ENCODE results near the gene SLC46A2. TPM values are rescaled to one million over a fixed set of nuclear protein-coding genes. Genes with fewer than 3 reads are reported as not detected.

Gene SLC46A2
- total and polyA plus RNA-seq, 2 of the 8 experiments (the other 6 are each of a cell fraction or from before 2014, with no cell fraction given): 0.03 TPM; not detected in 1

GRCh38 chr9:112869041-112869529 lies 21.6 kb downstream of the SLC46A2 start:
- Histone ChIP-seq H2AK5ac (ENCODE audit: low read depth, low read length) (no peak overlapping the region), H4K8ac (ENCODE audit: extremely low read depth, insufficient read depth, low read length) (no peak overlapping the region; the same call in 1 of the 2 replicates), H2BK15ac (ENCODE audit: low read length) (no peak overlapping the region), H3K4ac (replicated peaks; ENCODE audit: insufficient read length, low read depth, low read length) (no peak overlapping the region), H3K27me3 (replicated peaks in 1 of 4; ENCODE audit: control insufficient read depth in 3 of 4, extremely low read depth in 1 of 4, insufficient read depth in 3 of 4, low read length in 3 of 4) (no peaks in the 10 kb centered on the region), H2BK120ac (replicated peaks; ENCODE audit: low read depth, low read length) (no peak overlapping the region), H3K79me2 (ENCODE audit: control insufficient read depth in 1 of 2, insufficient read depth in 2 of 2, low read length in 2 of 2) (no peaks in the 10 kb centered on the region), H2AFZ (ENCODE audit: low read length) (no peak overlapping the region), H3K56ac (replicated peaks; ENCODE audit: insufficient read length, low read depth, low read length) (no peak overlapping the region), H3K79me1 (ENCODE audit: low read depth, low read length) (no peaks in the 10 kb centered on the region), H4K20me1 (replicated peaks in 1 of 2; ENCODE audit: control insufficient read depth in 1 of 2, insufficient read depth in 2 of 2, low read length in 2 of 2) (no peaks in the 10 kb centered on the region), H3K4me2 (ENCODE audit: insufficient read depth in 1 of 2, low read depth in 2 of 2, low read length in 2 of 2) (no peak overlapping the region), H2BK5ac (ENCODE audit: low read depth, low read length) (no peak overlapping the region), H3K36me3 (ENCODE audit: control insufficient read depth in 2 of 4, insufficient read depth in 4 of 4, low read length in 3 of 4) (peaks cover 0 to 2% (median 0%) of the 10 kb centered on the region in 4 experiments; a peak in 1 of 8 replicates), H3K27ac (ENCODE audit: low read depth, low read length) (no peak overlapping the region), H4K5ac (ENCODE audit: insufficient read length, low read depth, low read length) (no peak overlapping the region), H3K23ac (ENCODE audit: insufficient read length) (no peak overlapping the region), H3K9ac (replicated peaks in 1 of 4; ENCODE audit: extremely low read depth in 1 of 4, low read depth in 3 of 4, low read length in 3 of 4) (no peak overlapping the region), H3K4me1 (replicated peaks in 1 of 4; ENCODE audit: control insufficient read depth in 3 of 4, insufficient read depth in 4 of 4, low read length in 3 of 4) (peaks cover 0 to 6% (median 1%) of the 10 kb centered on the region in 4 experiments; a peak in 2 of 7 replicates), H3K14ac (ENCODE audit: insufficient read length) (no peak overlapping the region), H3K18ac (ENCODE audit: extremely low read depth, low read length) (no peak overlapping the region), H3K9me3 (ENCODE audit: insufficient read depth in 2 of 2, low read depth in 1 of 2, low read length in 1 of 2) (no peaks in the 10 kb centered on the region), H3K23me2 (ENCODE audit: low read depth, low read length) (peaks cover 8% of the 10 kb centered on the region; the same call in 1 of the 2 replicates), H4K91ac (replicated peaks; ENCODE audit: insufficient read length, low read length) (no peak overlapping the region), H2BK20ac (ENCODE audit: low read length) (no peak overlapping the region), H2BK12ac (ENCODE audit: low read depth, low read length) (no peak overlapping the region), H3K4me3 (ENCODE audit: extremely low read depth in 1 of 4, insufficient read depth in 2 of 4, low read depth in 3 of 4, low read length in 4 of 4) (no peak overlapping the region)
- TF ChIP-seq NRF1 (IDR thresholded peaks at IDR 0.05; ENCODE audit: low read depth, low read length): no peak
- TF ChIP-seq E2F6 (IDR thresholded peaks at IDR 0.05): no peak
- no peak for TF ChIP-seq GABPA (IDR thresholded peaks at IDR 0.05; ENCODE audit: borderline replicate concordance, insufficient read depth, low read length)
- no peak for TF ChIP-seq NANOG (IDR thresholded peaks at IDR 0.05; ENCODE audit: insufficient read depth, low read depth, low read length, poor library complexity, severe bottlenecking)
- no peak for TF ChIP-seq RNF2 (IDR thresholded peaks at IDR 0.05; ENCODE audit: borderline replicate concordance, low read depth, low read length, missing control alignments, poor library complexity, severe bottlenecking)
- no peak for TF ChIP-seq CREB1 (IDR thresholded peaks at IDR 0.05)
- no peak for TF ChIP-seq ATF3 (IDR thresholded peaks at IDR 0.05; ENCODE audit: insufficient read depth, low read depth, low read length)
- FAIRE-seq (no peak), DNase-seq (ENCODE audit: low read depth in 1 of 2, low spot score in 2 of 2) (no peak)
- ChIA-PET POLR2A (ENCODE audit: partially characterized antibody) (interaction anchor here (0.5 to 0.7 kb wide), 3 partner anchors 7 to 205 kb away, joined by 3 to 4 read pairs (median 3); no protein-coding TSS in a partner anchor), CTCF (ENCODE audit: partially characterized antibody) (interaction anchor here (0.8 to 2.5 kb wide), 8 partner anchors 10 to 83 kb away, joined by 3 to 9 read pairs (median 4); no protein-coding TSS in a partner anchor)
- WGBS, 2 experiments (ENCODE audit: extremely low coverage in 1 of 2, insufficient coverage in 1 of 2, insufficient read length in 1 of 2, insufficient replicate concordance in 2 of 2, low coverage in 1 of 2, low lambda C conversion rate in 2 of 2, missing lambda C conversion rate in 1 of 2): 73% methylated on average over 8 of the region's 8 CpGs; no CpG with 5 or more reads in 1 of the 2 experiments
